GM12873 (cell line): ENCODE results near the gene ALDH1L1.

ENCODE experiments used
- TF ChIP-seq, protein P1 (sequence below): IDR thresholded peaks from 2 replicates; pipeline ENCODE4 v1.5.1; 2012; ENCODE audit warnings: low read depth, mild to moderate bottlenecking, moderate library complexity, low read length, control low read depth; ENCODE audit not compliant: insufficient read depth; ENCODE audit errors: missing control alignments

Gene ALDH1L1

GRCh38 chr3:126158016-126158911 lies 22.1 kb downstream of the ALDH1L1 start:
- TF ChIP-seq, protein P1, sequence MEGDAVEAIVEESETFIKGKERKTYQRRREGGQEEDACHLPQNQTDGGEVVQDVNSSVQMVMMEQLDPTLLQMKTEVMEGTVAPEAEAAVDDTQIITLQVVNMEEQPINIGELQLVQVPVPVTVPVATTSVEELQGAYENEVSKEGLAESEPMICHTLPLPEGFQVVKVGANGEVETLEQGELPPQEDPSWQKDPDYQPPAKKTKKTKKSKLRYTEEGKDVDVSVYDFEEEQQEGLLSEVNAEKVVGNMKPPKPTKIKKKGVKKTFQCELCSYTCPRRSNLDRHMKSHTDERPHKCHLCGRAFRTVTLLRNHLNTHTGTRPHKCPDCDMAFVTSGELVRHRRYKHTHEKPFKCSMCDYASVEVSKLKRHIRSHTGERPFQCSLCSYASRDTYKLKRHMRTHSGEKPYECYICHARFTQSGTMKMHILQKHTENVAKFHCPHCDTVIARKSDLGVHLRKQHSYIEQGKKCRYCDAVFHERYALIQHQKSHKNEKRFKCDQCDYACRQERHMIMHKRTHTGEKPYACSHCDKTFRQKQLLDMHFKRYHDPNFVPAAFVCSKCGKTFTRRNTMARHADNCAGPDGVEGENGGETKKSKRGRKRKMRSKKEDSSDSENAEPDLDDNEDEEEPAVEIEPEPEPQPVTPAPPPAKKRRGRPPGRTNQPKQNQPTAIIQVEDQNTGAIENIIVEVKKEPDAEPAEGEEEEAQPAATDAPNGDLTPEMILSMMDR, result no peak

- TF ChIP-seq, protein P1, result no peak
Measured at GRCh38 chr3:126157083-126157768, 23.2 kb downstream of the ALDH1L1 start.

GRCh38 chr3:126156468-126156867 lies 23.9 kb downstream of the ALDH1L1 start:
- TF ChIP-seq, protein P1, result no peak

GRCh38 chr3:126155819-126156218 lies 24.6 kb downstream of the ALDH1L1 start:
- TF ChIP-seq, protein P1, result no peak

DNA sequence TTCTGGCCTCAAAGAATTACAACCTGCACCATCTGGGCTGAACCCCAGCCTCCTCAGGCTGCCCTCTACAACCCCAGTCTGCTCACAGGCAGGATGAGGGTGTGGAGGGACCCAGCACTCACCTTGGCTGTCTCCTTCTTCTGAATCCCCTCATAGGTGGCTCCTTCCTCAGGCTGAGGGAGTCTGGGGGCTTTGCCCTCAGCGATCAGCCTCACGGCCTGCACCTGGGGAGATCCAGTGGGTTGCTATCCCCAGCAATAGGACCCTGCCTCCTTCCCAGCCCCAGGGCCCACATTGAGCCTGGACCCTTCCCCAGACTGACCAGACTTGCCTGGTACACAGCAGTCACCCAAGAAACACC lies 25.1 kb downstream of the ALDH1L1 start:
- TF ChIP-seq, protein P1, result no peak

GRCh38 chr3:126154391-126155279 lies 25.8 kb downstream of the ALDH1L1 start:
- TF ChIP-seq, protein P1, result no peak

DNA sequence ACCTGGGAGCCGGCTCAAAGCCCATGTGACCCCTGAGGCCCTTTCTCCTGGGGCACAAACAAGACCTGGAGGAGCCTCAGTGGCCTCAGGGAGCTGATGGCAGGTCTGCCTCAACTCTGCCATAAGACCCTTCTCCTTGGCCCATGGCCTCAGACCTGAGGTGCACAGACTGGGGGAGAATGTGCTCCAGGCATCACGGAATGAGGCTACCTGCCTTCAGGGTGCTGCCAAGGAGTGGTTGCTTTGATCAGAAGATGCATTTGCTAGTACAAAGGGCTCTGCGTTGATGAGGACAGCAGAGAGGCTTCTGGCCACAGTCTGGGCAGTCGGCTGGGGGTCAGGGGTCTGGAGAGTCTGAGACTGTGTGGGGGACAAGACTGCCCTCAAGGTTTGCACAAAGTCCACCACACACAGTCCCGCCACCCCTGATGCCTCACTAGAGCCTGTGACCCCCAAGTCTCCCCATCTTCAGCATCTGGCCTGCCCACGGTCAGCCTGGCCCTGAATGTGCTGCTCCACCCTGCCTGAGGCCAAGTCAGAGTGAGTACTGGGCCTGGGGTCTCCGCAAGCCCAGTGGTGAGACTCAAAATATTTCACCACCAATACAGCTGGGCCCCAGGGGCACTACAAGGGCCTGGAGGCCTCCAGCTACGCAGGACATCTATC lies 26.6 kb downstream of the ALDH1L1 start:
- TF ChIP-seq, protein P1, result no peak
